DOHH2 (cell line): Measurements from ENCODE around the gene MED16.
"Not testable (repeated sequence)": the region's sequence is repeated elsewhere in the genome, so short reads cannot be mapped to it uniquely, and the experiment has no call there.

Experiments used
- H3F3A ChIP-seq: fragments of 200-600 bp; sonication (generic), shearing (Covaris generic); 2 replicates; pipeline ENCODE4 v1.6.0; 2016; ENCODE audit warnings: antibody characterized with exemption, mild to moderate bottlenecking; ENCODE audit not compliant: control insufficient read depth, insufficient read depth
- H3K27ac ChIP-seq: fragments of 200-600 bp; sonication (generic); 2 replicates; pipeline ENCODE4 v1.5.1; 2014; ENCODE audit warnings: low read depth, mild to moderate bottlenecking, low read length, moderate library complexity
- H3K27me3 ChIP-seq: fragments of 200-600 bp; sonication (generic); 2 replicates; pipeline ENCODE4 v1.6.1; 2014; ENCODE audit warnings: mild to moderate bottlenecking, low read length, mixed read lengths; ENCODE audit not compliant: control insufficient read depth
- H3K36me3 ChIP-seq: fragments of 200-600 bp; sonication (generic); 2 replicates; pipeline ENCODE4 v1.6.1; 2014; ENCODE audit warnings: mild to moderate bottlenecking, low read length, moderate library complexity, mixed read lengths; ENCODE audit not compliant: control insufficient read depth
- H3K4me1 ChIP-seq: fragments of 200-600 bp; sonication (generic); 2 replicates; pipeline ENCODE4 v1.6.1; 2014; ENCODE audit warnings: mild to moderate bottlenecking, low read length, mixed read lengths; ENCODE audit not compliant: control insufficient read depth
- H3K4me2 ChIP-seq: fragments of 200-600 bp; sonication (generic); 2 replicates; pipeline ENCODE4 v1.6.0; 2014; ENCODE audit warnings: mild to moderate bottlenecking, low read length, moderate library complexity
- H3K4me3 ChIP-seq: fragments of 200-600 bp; sonication (generic); 2 replicates; pipeline ENCODE4 v1.5.1; 2014; ENCODE audit warnings: mild to moderate bottlenecking, low read length, mixed read lengths
- H3K79me2 ChIP-seq: fragments of 200-600 bp; sonication (generic); 2 replicates; pipeline ENCODE4 v1.6.1; 2014; ENCODE audit warnings: mild to moderate bottlenecking, low read length, mixed read lengths; ENCODE audit not compliant: control insufficient read depth
- H3K9me2 ChIP-seq: fragments of 200-600 bp; sonication (generic); replicated peaks from 2 replicates; pipeline ENCODE4 v1.6.1; 2014; ENCODE audit warnings: mild to moderate bottlenecking, low read length, mixed read lengths; ENCODE audit not compliant: control insufficient read depth
- H3K9me3 ChIP-seq: fragments of 200-600 bp; sonication (generic); 2 replicates; pipeline ENCODE4 v1.6.1; 2014; ENCODE audit warnings: antibody characterized with exemption, low read length, mixed read lengths; ENCODE audit not compliant: control insufficient read depth, insufficient read depth
- H4K20me1 ChIP-seq: fragments of 200-600 bp; sonication (generic); 2 replicates; pipeline ENCODE4 v1.6.0; 2014; ENCODE audit warnings: low read depth, mild to moderate bottlenecking, antibody characterized with exemption, low read length, moderate library complexity; ENCODE audit not compliant: control insufficient read depth, insufficient read depth
- CTCF ChIP-seq: fragments of 200-600 bp; sonication (generic); IDR thresholded peaks from one replicate; pipeline ENCODE4 v1.5.1; 2014; ENCODE audit warnings: antibody characterized with exemption, mild to moderate bottlenecking, low read depth, low read length; ENCODE audit not compliant: poor library complexity, severe bottlenecking
- EZH2phosphoT487 ChIP-seq: fragments of 200-600 bp; sonication (generic); IDR thresholded peaks from 2 replicates; pipeline ENCODE4 v1.6.1; 2017; ENCODE audit warnings: borderline replicate concordance, mild to moderate bottlenecking, antibody characterized with exemption, low read length, moderate library complexity, mixed read lengths

The MED16 gene

GRCh38 chr19:843836-844545 lies 49.0 kb downstream of the MED16 start:
- H4K20me1 ChIP-seq: no peaks in the 10 kb centered on the region
- H3K4me2 ChIP-seq: no peak overlapping the region
- peaks cover 15% of the 10 kb centered on the region for H3K4me1 ChIP-seq
- no peak overlapping the region for H3K4me3 ChIP-seq
- H3K9me2 ChIP-seq: no peaks in the 10 kb centered on the region
- no peak overlapping the region for H3K27ac ChIP-seq
- no peaks in the 10 kb centered on the region for H3F3A ChIP-seq
- no peaks in the 10 kb centered on the region for H3K36me3 ChIP-seq
- H3K9me3 ChIP-seq: no peaks in the 10 kb centered on the region
- H3K27me3 ChIP-seq: peaks cover 12% of the 10 kb centered on the region
- H3K79me2 ChIP-seq: no peaks in the 10 kb centered on the region
- TF ChIP-seq CTCF (no peak), EZH2phosphoT487 (no peak)

GRCh38 chr19:843180-843835 lies 49.7 kb downstream of the MED16 start:
- Histone ChIP-seq H3K27ac (no peak overlapping the region), H3K79me2 (no peaks in the 10 kb centered on the region), H3K9me2 (no peaks in the 10 kb centered on the region), H4K20me1 (no peaks in the 10 kb centered on the region), H3K4me3 (no peak overlapping the region), H3K9me3 (no peaks in the 10 kb centered on the region), H3K36me3 (no peaks in the 10 kb centered on the region), H3K4me1 (peaks cover 15% of the 10 kb centered on the region), H3K27me3 (peaks cover 10% of the 10 kb centered on the region), H3F3A (no peaks in the 10 kb centered on the region), H3K4me2 (no peak overlapping the region)
- TF ChIP-seq EZH2phosphoT487 (no peak), CTCF (no peak)

GRCh38 chr19:842802-843179 lies 50.2 kb downstream of the MED16 start:
- H3K36me3 ChIP-seq, H3K27ac ChIP-seq, H3F3A ChIP-seq, H3K27me3 ChIP-seq, H3K79me2 ChIP-seq, H3K4me3 ChIP-seq, H4K20me1 ChIP-seq, H3K9me2 ChIP-seq, H3K4me2 ChIP-seq, H3K9me3 ChIP-seq: not testable (repeated sequence)
- peaks cover 15% of the 10 kb centered on the region for H3K4me1 ChIP-seq

- H3K9me3 ChIP-seq: no peaks in the 10 kb centered on the region
- H3K79me2 ChIP-seq: no peaks in the 10 kb centered on the region
- no peaks in the 10 kb centered on the region for H4K20me1 ChIP-seq
- no peak within 1 kb of the TSS for H3K27ac ChIP-seq
- peaks cover 10% of the 10 kb centered on the region for H3K4me1 ChIP-seq
- TF ChIP-seq CTCF (no peak), EZH2phosphoT487 (no peak)
- no peaks in the 10 kb centered on the region for H3K9me2 ChIP-seq
- H3K4me3 ChIP-seq: no peak within 1 kb of the TSS
- H3K4me2 ChIP-seq: no peak within 1 kb of the TSS
- H3F3A ChIP-seq: no peaks in the 10 kb centered on the region
- peaks cover 7% of the 10 kb centered on the region for H3K27me3 ChIP-seq
- H3K36me3 ChIP-seq: no peaks in the 10 kb centered on the region
These were observed 52.3 kb downstream of the MED16 start, which contains the start of gene PRTN3 for GRCh38 chr19:840519-841206. TSS of gene PRTN3 (plus strand) at chr19:840999. CDS start at chr19:841009, 10 bp downstream.
